ENCODE measurements around the gene RPL39. TPM values are rescaled to one million over a fixed set of nuclear protein-coding genes. Genes with fewer than 3 reads are reported as not detected.

RPL39 gene
- total RNA-seq, 1 experiment from 2014 or later = 1,940 TPM

DNA sequence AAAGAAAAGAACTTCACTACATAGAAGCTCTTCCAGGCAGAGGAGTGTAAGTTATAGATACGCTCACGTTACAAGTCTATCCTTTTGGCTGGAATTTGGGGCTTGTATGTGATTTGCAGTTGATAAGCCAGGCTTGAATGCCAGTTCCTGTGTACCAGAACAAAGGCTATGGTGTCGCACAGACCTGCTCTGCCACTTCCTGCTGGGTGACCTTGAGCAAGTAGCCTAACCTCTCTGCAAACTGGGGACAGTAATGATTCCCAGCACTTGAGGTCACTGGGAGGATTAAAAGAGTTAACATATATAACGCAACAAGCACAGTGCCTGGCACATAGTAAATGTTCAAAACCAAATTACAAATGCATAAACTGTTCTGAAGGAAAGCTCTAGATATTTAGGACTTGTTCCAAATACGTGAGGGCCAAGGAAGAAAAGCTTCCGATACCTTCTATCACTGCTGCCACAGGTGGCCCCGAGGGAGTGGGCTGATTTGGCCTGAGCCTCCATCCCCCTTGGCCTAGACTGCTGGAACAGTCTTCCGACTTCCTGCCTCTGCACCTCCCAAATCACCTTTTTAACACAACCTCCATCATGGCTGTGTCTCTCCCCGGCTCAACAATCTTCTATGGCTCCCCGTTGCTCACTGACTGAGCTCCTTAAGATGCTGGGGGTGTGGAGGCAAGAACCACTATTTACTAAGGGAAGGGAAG lies 34.3 kb downstream of the RPL39 start:
- Histone ChIP-seq H2AFZ (ENCODE audit: low read depth, low read length, poor library complexity, severe bottlenecking) (no peak overlapping the region), H3K27ac (ENCODE audit: low read depth, low read length) (no peak overlapping the region)
- POLR2A ChIA-PET = no interaction called here

More for the DNA sequence above, 34.3 kb downstream of the RPL39 start:
- CTCF ChIA-PET = interaction anchor here (1.6 kb wide), 1 partner anchor 245 kb away, joined by 4 read pairs; no protein-coding TSS in a partner anchor
- TF ChIP-seq YY1 (IDR thresholded peaks at IDR 0.05; ENCODE audit: extremely low read depth, insufficient replicate concordance, low read depth, low read length) = no peak
- no peak for TF ChIP-seq ZFX (IDR thresholded peaks at IDR 0.05)
- TF ChIP-seq EZH2phosphoT487 (IDR thresholded peaks at IDR 0.05; ENCODE audit: borderline replicate concordance) = no peak
- TF ChIP-seq, protein P1, sequence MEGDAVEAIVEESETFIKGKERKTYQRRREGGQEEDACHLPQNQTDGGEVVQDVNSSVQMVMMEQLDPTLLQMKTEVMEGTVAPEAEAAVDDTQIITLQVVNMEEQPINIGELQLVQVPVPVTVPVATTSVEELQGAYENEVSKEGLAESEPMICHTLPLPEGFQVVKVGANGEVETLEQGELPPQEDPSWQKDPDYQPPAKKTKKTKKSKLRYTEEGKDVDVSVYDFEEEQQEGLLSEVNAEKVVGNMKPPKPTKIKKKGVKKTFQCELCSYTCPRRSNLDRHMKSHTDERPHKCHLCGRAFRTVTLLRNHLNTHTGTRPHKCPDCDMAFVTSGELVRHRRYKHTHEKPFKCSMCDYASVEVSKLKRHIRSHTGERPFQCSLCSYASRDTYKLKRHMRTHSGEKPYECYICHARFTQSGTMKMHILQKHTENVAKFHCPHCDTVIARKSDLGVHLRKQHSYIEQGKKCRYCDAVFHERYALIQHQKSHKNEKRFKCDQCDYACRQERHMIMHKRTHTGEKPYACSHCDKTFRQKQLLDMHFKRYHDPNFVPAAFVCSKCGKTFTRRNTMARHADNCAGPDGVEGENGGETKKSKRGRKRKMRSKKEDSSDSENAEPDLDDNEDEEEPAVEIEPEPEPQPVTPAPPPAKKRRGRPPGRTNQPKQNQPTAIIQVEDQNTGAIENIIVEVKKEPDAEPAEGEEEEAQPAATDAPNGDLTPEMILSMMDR (IDR thresholded peaks at IDR 0.05 in 2 of 3, conservative IDR thresholded peaks at IDR 0.05 in 1 of 3; ENCODE audit: borderline replicate concordance in 1 of 3, insufficient read depth in 1 of 3, low read depth in 2 of 3, low read length in 2 of 3) = no peak
- no peak for TF ChIP-seq RAD21 (IDR thresholded peaks at IDR 0.05; ENCODE audit: low read depth)
- TF ChIP-seq JUND (IDR thresholded peaks at IDR 0.05) = no peak
- TF ChIP-seq REST (IDR thresholded peaks at IDR 0.05; ENCODE audit: low read depth) = no peak
- TF ChIP-seq SIN3A (IDR thresholded peaks at IDR 0.05; ENCODE audit: low read depth) = no peak
- TF ChIP-seq ATF3 (IDR thresholded peaks at IDR 0.05) = no peak
- TF ChIP-seq, protein P2, sequence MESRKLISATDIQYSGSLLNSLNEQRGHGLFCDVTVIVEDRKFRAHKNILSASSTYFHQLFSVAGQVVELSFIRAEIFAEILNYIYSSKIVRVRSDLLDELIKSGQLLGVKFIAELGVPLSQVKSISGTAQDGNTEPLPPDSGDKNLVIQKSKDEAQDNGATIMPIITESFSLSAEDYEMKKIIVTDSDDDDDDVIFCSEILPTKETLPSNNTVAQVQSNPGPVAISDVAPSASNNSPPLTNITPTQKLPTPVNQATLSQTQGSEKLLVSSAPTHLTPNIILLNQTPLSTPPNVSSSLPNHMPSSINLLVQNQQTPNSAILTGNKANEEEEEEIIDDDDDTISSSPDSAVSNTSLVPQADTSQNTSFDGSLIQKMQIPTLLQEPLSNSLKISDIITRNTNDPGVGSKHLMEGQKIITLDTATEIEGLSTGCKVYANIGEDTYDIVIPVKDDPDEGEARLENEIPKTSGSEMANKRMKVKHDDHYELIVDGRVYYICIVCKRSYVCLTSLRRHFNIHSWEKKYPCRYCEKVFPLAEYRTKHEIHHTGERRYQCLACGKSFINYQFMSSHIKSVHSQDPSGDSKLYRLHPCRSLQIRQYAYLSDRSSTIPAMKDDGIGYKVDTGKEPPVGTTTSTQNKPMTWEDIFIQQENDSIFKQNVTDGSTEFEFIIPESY (IDR thresholded peaks at IDR 0.05; ENCODE audit: extremely low read depth, insufficient replicate concordance, low read length) = no peak
- no peak for TF ChIP-seq EZH2 (IDR thresholded peaks at IDR 0.05)
- TF ChIP-seq EGR1 (IDR thresholded peaks at IDR 0.05; ENCODE audit: low read depth) = no peak
- TF ChIP-seq ZNF274 (IDR thresholded peaks at IDR 0.05; ENCODE audit: low read depth, low read length) = no peak
- no peak for TF ChIP-seq POLR2AphosphoS5 (IDR thresholded peaks at IDR 0.05; ENCODE audit: low read depth, low read length)
- no peak for DNase-seq (ENCODE audit: low read depth, low spot score)
- H3K9ac ChIP-seq (ENCODE audit: low read length) = 0 out of 2 replicates have a peak overlapping the region, but pooled peaks have one; percentile 55
- H3K27me3 ChIP-seq (ENCODE audit: insufficient read depth, low read length) = no peaks in the 10 kb centered on the region
- no peaks in the 10 kb centered on the region for H3K9me3 ChIP-seq (ENCODE audit: control insufficient read depth in 1 of 2, insufficient read depth in 1 of 2, low read depth in 1 of 2, low read length in 2 of 2)
- no peaks in the 10 kb centered on the region for H3K9me2 ChIP-seq (ENCODE audit: insufficient read depth)
- H3K4me2 ChIP-seq (ENCODE audit: low read length) = peak overlapping the region; percentile 84
- H3K79me2 ChIP-seq (ENCODE audit: insufficient read depth, low read length) = no peaks in the 10 kb centered on the region
- intact Hi-C loops (cut with micrococcal nuclease) = loop anchor here (10.0 kb wide), 1 partner anchor 242 kb away; no protein-coding TSS in a partner anchor
- no peaks in the 10 kb centered on the region for H4K20me1 ChIP-seq (ENCODE audit: insufficient read depth)
- H3K4me3 ChIP-seq (replicated peaks in 1 of 2; ENCODE audit: low read depth in 1 of 2, low read length in 2 of 2) = peak overlapping the region in 1 of 2 experiments; percentile 60; a peak in 2 of 4 replicates
- RAD21 ChIA-PET (ENCODE audit: low non-redundant PET in 1 of 2, low total read pairs in 2 of 2, uncharacterized antibody in 2 of 2, unreplicated experiment in 2 of 2) = no interaction called here
- H3K36me3 ChIP-seq (ENCODE audit: control insufficient read depth in 1 of 2, insufficient read depth in 2 of 2, low read length in 2 of 2) = no peaks in the 10 kb centered on the region
- peaks cover 3 to 20% of the 10 kb centered on the region in 2 experiments; a peak in 3 of 4 replicates for H3K4me1 ChIP-seq (ENCODE audit: control insufficient read depth in 1 of 2, insufficient read depth in 2 of 2, low read length in 2 of 2)
- BruUV-seq (replicated peaks) = no TSS peak
- ATAC-seq = no peak
